ENCODE data around the gene SDK1. TPM values are rescaled to one million over a fixed set of nuclear protein-coding genes. Genes with fewer than 3 reads are reported as not detected.

The SDK1 gene
- total RNA-seq, 1 donor from 2014 or later: 10.4 TPM

GRCh38 chr7:4033996-4034395, 732.9 kb downstream of the SDK1 start:
- Histone ChIP-seq H3K27me3 (no peaks in the 10 kb centered on the region), H3K36me3 (no peaks in the 10 kb centered on the region), H3K27ac (no peak overlapping the region), H3K4me3 (no peak overlapping the region), H3K4me1 (no peaks in the 10 kb centered on the region), H3K9me3 (no peaks in the 10 kb centered on the region)
- intact Hi-C loops (cut with DNase I): no loop called here
- no peak for ATAC-seq
- TF ChIP-seq CTCF (IDR thresholded peaks at IDR 0.05): no peak
- no peak for DNase-seq

- DNase-seq: no peak
- Histone ChIP-seq H3K27me3 (no peaks in the 10 kb centered on the region), H3K36me3 (no peaks in the 10 kb centered on the region), H3K27ac (no peak overlapping the region), H3K4me3 (no peak overlapping the region), H3K4me1 (no peaks in the 10 kb centered on the region), H3K9me3 (no peaks in the 10 kb centered on the region)
- no peak for TF ChIP-seq CTCF (IDR thresholded peaks at IDR 0.05)
- intact Hi-C loops (cut with DNase I): no loop called here
- ATAC-seq: no peak
Measured at GRCh38 chr7:4037308-4037707, 736.3 kb downstream of the SDK1 start.

GRCh38 chr7:4037877-4038276, 736.8 kb downstream of the SDK1 start:
- no peak for TF ChIP-seq CTCF (IDR thresholded peaks at IDR 0.05)
- Histone ChIP-seq H3K9me3 (no peaks in the 10 kb centered on the region), H3K27me3 (no peaks in the 10 kb centered on the region), H3K4me3 (no peak overlapping the region), H3K4me1 (no peaks in the 10 kb centered on the region), H3K36me3 (no peaks in the 10 kb centered on the region), H3K27ac (no peak overlapping the region)
- DNase-seq: no peak
- intact Hi-C loops (cut with DNase I): no loop called here
- no peak for ATAC-seq

GRCh38 chr7:4040109-4040928, 739.3 kb downstream of the SDK1 start:
- Histone ChIP-seq H3K36me3 (no peaks in the 10 kb centered on the region), H3K4me1 (no peaks in the 10 kb centered on the region), H3K9me3 (no peaks in the 10 kb centered on the region), H3K4me3 (no peak overlapping the region), H3K27ac (no peak overlapping the region), H3K27me3 (no peaks in the 10 kb centered on the region)
- DNase-seq: no peak
- ATAC-seq: no peak
- no peak for TF ChIP-seq CTCF (IDR thresholded peaks at IDR 0.05)
- intact Hi-C loops (cut with DNase I): no loop called here

- Histone ChIP-seq H3K4me3 (no peak overlapping the region), H3K4me1 (no peaks in the 10 kb centered on the region), H3K27ac (no peak overlapping the region), H3K36me3 (no peaks in the 10 kb centered on the region), H3K9me3 (no peaks in the 10 kb centered on the region), H3K27me3 (no peaks in the 10 kb centered on the region)
- no peak for TF ChIP-seq CTCF (IDR thresholded peaks at IDR 0.05)
- DNase-seq (no peak), ATAC-seq (no peak)
- intact Hi-C loops (cut with DNase I): no loop called here
Measured at GRCh38 chr7:4042402-4043045, 741.5 kb downstream of the SDK1 start.

Measured in upper lobe of right lung (tissue), 1 donor.